NCI-H187 (cell line): ENCODE measurements around the gene SESN1.

Source experiments
- DNase-seq, 2 experiments: peaks; one replicate each; lab custom pipeline; 2025; lab: John Stamatoyannopoulos, UW

Gene SESN1

GRCh38 chr6:109060571-109060970 lies 34.1 kb downstream of the SESN1 start:
- DNase-seq, result no peak

GRCh38 chr6:109059571-109060021 lies 35.0 kb downstream of the SESN1 start:
- DNase-seq, result no peak

GRCh38 chr6:109059153-109059552 lies 35.5 kb downstream of the SESN1 start:
- no peak for DNase-seq

GRCh38 chr6:109058620-109059019 lies 36.0 kb downstream of the SESN1 start:
- DNase-seq, result no peak

GRCh38 chr6:109056661-109057060 lies 38.0 kb downstream of the SESN1 start:
- no peak for DNase-seq

GRCh38 chr6:109055771-109056235 lies 38.8 kb downstream of the SESN1 start:
- DNase-seq, result no peak

- DNase-seq, result no peak
These were observed 41.3 kb downstream of the SESN1 start for GRCh38 chr6:109053336-109053735.

GRCh38 chr6:109052852-109053251 lies 41.8 kb downstream of the SESN1 start:
- no peak for DNase-seq

- DNase-seq, result no peak
These were observed 42.5 kb downstream of the SESN1 start for GRCh38 chr6:109052018-109052651.

GRCh38 chr6:109051301-109052017 lies 43.2 kb downstream of the SESN1 start:
- DNase-seq, result no peak

- DNase-seq, result no peak
These were observed 44.1 kb downstream of the SESN1 start for GRCh38 chr6:109050447-109051102.

GRCh38 chr6:109050012-109050411 lies 44.6 kb downstream of the SESN1 start:
- no peak for DNase-seq

- no peak for DNase-seq
These were observed 45.8 kb downstream of the SESN1 start for GRCh38 chr6:109048670-109049415.

GRCh38 chr6:109048176-109048575 lies 46.5 kb downstream of the SESN1 start:
- no peak for DNase-seq

GRCh38 chr6:109045493-109045892 lies 49.2 kb downstream of the SESN1 start:
- DNase-seq, result no peak

GRCh38 chr6:109039795-109040194 lies 54.9 kb downstream of the SESN1 start:
- no peak for DNase-seq

- DNase-seq, result no peak
These were observed 55.7 kb downstream of the SESN1 start for GRCh38 chr6:109038837-109039398.

GRCh38 chr6:109036574-109037294 lies 57.9 kb downstream of the SESN1 start:
- no peak for DNase-seq

- no peak for DNase-seq
These were observed 60.1 kb downstream of the SESN1 start for GRCh38 chr6:109034526-109034925.

GRCh38 chr6:109033655-109034054 lies 61.0 kb downstream of the SESN1 start:
- DNase-seq, result no peak

- DNase-seq, result no peak
These were observed 63.2 kb downstream of the SESN1 start for GRCh38 chr6:109031416-109031815.
